Thyroid gland (tissue), 4 donors: ENCODE results near the gene STIM2.

Experiments
- CTCF ChIP-seq, 6 experiments: fragments of 200-600 bp in 3 of 6; fragments of 450-650 bp in 3 of 6; sonication (generic) in 3 of 6; IDR thresholded peaks; one replicate each; pipeline ENCODE4 v1.5.1; 2016 to 2019; ENCODE audit warnings: antibody characterized with exemption in 6 of 6, mild to moderate bottlenecking in 2 of 6, inconsistent platforms in 1 of 6, moderate library complexity in 1 of 6
- POLR2A ChIP-seq, 2 donors: fragments of 450-650 bp; IDR thresholded peaks; one replicate each; pipeline ENCODE4 v1.6.1; 2017; ENCODE audit warnings: antibody characterized with exemption in 2 of 2, mild to moderate bottlenecking in 2 of 2, moderate library complexity in 1 of 2

GRCh38 chr4:26964512-26964911 lies 103.9 kb downstream of the STIM2 start:
- TF ChIP-seq CTCF (IDR thresholded peaks at IDR 0.05) (no peak), POLR2A (IDR thresholded peaks at IDR 0.05) (no peak)
